GM18519 (cell line): ENCODE data around the gene GRIK4.

ENCODE experiments used
- ATAC-seq: cut with Tn5 transposase; IDR thresholded peaks from one replicate; pipeline ENCODE4 v1.9.1; 2021; ENCODE audit warnings: mild to moderate bottlenecking, moderate library complexity; ENCODE audit not compliant: unreplicated experiment, low FRiP score

The GRIK4 gene

DNA sequence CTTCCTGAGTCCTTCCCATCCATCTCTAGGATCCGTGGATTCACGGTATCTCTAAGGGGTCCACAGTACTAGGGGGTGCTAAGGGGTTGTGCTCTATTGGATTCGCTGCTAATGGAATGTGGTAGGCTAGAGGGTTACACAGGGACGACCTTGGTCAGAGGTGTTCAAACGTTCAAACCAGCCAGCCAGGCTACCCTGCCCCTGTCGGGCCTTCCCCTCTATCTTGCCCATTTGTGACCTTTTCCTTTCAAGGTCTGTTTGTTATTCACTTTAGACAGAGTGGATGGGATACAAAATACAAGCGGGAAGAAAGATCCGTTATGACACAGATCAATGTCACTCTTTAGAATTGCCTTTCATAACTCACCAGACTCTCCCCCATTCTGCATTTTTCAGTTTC lies 306.5 kb downstream of the GRIK4 start:
- ATAC-seq: no peak

DNA sequence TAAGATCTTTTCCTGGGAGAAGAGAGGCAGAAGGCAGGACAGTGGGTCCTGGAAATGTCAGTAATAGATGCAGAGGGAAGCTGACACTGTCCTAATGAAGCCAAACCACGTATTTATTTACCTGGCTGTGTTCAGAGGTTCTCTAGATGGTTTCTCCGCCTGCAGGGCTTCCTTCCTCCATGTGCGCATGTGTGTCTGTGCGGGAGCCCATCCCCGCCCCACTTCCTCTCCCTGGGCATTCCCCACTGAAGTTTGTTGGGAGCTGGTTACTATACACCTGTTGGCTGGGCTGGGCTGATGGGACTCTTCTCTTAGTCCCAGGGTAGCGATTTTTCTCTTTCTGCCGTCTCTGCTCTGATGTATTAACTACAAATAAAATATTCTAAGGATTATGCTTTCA lies 307.5 kb downstream of the GRIK4 start:
- no peak for ATAC-seq

DNA sequence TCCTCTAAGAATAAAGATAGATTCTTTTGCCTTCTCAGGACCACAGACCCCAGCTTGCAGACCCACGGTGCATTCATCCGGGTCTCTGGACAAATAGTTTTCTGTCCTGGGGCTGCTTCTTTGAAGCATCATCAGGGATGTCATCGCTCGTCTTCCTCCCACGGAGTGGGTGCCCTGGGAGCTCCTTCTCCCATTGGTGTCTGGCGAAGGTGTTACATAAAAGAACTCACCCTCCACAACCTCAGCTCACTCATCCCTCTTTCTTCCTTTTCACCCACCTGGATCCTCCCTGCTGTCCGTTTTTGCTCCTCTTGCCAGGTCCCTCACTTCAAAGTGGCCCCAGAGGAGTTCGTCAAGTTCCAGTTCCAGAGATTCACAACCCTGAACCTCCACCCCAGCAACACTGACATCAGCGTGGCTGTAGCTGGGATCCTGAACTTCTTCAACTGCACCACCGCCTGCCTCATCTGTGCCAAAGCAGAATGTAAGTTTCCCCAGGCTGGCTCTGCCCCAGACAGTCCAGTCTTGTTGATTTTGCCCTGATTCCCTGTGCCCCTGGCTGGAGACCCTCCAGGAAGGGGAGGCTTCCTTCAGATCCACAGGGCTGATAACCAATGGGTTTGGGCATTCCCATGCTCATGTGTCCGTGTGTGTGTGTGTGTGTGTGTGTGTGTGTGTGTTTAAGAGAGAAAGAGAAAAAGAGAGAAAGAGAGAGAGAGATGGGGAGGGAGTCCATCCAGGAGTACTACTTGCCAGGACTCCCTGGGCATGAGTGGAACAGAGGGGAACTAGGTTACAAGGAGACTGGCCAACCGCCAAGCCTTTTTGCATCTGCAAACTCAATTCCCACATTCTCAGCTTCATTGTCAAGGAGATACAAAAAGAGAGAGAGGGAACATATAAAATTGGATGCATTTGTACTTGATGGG lies 308.2 kb downstream of the GRIK4 start:
- ATAC-seq: no peak

DNA sequence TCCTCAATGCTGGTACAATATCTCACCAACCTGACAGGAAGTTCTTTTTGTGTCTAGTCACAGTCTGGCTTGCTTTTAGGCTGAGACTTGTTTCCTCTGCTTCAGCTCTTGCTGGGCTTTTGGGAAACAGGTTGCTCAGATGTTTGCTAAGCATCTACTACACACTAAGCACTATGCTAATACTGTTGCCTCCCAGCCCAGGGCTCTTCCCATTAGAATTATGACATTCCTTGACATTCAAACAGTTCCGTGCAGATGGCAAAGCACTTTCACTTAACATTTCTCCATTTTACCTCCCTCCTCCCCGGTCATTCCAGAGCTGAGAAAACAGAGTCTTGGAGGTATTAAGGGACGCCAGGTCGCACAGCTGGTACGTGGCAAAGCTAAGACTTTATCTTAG lies 311.6 kb downstream of the GRIK4 start:
- ATAC-seq: no peak

- ATAC-seq: no peak
Observed at GRCh38 chr11:120824242-120824641, 312.7 kb downstream of the GRIK4 start.

DNA sequence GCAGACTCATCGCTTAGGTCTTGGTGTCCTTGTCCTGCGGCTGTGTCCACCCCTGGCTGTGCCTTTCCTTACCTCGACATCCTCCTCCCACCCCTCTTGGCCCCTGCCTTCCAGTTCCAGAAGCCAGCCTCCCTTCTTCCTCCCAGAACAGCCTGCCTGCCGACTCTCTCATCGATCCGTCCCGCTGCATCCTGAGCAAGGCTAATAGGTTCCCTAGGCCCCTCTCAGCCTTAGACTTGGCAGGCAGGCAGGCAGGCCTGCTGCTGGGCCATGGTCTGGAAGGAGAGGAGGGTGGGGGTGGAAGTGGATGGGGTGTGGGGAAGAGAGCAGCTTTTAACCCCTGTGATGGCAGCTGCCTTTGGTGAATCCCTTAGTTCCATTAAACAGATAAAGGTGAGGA lies 315.6 kb downstream of the GRIK4 start:
- ATAC-seq: no peak

- ATAC-seq: no peak
Observed at GRCh38 chr11:120827820-120828219, 316.3 kb downstream of the GRIK4 start.

- ATAC-seq: no peak
Observed at GRCh38 chr11:120828847-120829246, 317.3 kb downstream of the GRIK4 start.

- no peak for ATAC-seq
Observed at GRCh38 chr11:120830085-120830620, 318.6 kb downstream of the GRIK4 start.

DNA sequence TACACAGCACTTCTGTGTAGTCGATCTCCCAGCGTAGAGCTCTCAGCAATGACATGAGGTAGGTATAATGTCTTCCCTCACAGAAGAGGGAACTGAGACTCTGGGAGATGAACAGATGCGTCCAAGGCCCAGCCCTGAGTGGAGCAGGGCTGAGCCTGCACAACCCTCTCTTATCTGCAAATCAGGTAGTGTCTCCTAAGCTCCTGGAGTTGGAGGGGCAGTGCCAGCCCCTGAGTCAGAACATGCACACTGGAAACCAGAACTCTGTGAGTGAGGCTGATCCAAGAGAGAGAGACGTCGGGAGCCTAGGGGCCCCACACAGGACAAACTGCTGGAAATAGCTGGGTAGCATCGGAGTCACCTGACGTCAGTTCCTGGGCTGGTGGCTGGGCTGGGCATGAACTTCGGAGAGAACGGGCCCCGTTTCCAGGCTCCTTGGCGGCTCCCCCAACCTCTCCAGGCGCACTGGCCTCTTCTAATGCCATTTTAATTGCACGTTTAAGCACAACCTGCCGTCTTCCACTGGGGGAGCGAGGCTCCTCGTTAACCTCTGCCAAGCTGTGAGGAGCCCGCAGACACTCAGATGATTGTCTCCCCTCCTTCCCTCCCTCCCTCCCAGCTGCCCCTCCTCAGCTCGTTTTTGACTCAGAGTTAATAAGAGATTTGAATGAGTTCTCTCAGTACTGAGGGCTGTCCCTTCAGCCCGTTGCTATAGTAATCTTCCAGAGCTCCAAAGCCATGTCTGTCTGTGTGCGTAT lies 321.1 kb downstream of the GRIK4 start:
- ATAC-seq: no peak

DNA sequence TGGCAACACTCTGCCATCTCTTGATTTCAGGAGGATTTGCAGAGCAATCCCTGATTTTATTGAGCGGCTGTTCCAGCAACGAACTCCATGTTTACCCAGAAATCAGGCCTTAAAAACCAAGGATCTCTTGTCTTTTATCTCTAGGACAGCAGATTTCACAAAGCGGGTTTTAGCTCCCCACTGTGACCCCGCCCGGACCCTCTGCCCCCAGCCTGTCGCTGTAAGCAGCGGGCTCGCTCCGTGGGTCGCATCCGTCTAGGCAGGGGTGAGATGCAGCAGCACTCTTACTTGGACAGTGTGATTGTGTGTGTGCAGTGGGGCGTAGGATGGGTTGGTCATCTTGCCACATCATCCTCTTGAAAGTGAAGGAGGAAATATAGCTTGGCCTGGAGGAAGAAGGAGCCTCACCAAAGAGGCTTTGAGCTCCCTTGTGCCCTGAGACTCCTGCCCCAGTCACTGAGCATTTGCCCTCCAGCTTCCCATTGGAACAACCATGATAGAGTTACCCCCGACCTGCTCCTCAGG lies 323.2 kb downstream of the GRIK4 start:
- no peak for ATAC-seq

DNA sequence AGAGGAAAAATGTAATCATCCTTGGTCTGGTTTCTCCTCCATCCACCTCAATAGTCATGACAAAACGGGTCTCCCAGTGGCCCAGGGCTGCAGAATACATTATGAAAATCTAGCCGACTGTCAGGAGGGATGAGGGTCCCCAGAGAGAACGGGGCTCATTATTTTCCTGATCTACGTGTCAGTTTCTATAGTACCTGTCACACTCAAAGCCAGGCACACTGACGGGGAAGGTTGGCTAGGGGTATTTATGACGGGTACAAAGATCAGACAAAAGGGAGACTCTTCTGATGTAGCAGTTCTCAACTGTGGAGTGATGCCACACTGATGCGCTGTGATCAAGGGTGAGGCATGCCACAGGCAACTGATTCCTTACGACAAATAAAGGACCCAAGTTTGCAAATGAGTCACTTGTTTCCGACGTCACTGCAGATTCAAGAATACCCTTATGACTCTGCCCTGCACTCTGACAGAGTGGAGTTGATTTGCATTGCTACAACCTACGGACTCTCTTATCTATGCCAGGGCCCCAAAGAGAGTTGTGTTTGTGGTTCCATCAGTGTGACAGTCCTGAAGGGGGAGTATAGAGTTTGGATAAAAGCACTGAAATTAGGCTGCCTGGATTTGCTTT lies 324.2 kb downstream of the GRIK4 start:
- peak; percentile 94 for ATAC-seq

- ATAC-seq: no peak
Observed at GRCh38 chr11:120837696-120838095, 326.1 kb downstream of the GRIK4 start.

DNA sequence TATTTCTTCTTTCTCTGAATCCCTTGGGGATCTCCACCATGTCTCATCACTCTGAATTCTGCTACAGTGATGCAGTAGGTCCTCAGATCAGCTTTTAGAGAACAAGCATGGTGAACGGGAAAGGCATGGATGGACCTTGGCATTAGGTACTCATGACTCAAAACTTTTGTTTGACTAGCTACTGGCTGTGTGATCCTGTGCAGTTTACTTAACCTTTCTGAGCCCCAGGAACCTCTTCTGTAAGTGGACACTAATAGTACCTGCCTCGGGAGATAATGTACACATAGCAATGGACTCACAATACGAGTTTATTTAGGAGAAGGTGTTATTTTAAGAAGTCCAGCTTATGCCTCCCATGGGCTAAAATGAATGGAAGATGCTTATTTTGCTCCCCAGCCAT lies 327.7 kb downstream of the GRIK4 start:
- ATAC-seq: no peak

GRCh38 chr11:120839846-120840402 lies 328.4 kb downstream of the GRIK4 start:
- no peak for ATAC-seq

GRCh38 chr11:120840661-120841060 lies 329.1 kb downstream of the GRIK4 start:
- ATAC-seq: no peak

DNA sequence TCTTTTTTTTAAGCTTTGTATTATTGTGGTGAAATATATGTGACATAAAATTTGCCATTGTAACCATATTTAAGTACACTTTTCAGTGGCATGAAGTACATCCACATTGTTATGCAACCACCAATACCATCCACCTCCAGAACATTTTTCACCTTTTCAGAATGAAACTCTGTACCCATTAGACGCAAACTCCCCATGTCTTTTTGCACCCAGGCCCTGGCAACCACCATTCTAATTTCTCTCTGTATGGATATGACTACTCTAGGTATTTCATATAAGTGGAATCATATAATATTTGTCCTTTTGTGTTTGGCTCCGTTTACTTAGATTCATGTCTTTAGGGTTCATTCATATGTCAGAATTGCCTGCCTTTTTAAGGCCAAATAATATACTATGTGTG lies 329.5 kb downstream of the GRIK4 start:
- no peak for ATAC-seq

DNA sequence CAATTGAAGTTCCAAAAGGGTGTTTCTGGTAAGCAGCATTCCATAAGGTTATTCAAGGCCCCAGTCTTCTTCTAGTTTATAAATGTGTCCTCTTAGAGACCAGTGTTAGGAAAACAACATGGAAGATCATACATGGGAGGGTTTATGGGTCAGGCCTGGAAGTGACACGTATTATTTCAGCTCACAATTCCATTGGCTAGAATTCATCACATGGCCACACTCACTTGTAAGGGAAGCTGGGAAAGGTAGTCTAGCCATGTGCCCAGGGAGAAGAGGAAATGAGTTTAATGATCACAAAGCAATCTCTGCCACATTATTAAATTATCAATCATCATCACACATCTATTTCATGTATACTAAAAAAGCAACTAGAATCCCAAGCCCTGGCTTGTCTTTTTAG lies 330.6 kb downstream of the GRIK4 start:
- no peak for ATAC-seq

DNA sequence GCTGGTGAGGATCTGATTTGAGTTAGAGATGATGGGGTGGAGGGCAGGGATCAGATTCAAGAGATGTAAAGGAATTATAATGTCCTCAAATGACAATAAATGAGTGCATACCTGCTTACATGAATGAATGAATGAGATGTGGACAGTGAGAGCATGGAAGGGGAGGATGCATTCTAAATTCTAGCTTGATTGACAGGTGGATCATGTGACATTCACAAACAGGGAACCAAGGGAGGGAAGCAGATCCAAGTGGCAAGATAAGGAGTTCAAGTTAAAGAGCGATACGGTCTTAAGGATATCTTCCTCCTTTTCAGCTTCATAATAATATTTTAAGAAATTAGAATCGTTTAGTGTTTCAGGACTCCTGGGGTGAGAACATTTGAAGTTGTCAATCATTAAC lies 341.9 kb downstream of the GRIK4 start:
- no peak for ATAC-seq

DNA sequence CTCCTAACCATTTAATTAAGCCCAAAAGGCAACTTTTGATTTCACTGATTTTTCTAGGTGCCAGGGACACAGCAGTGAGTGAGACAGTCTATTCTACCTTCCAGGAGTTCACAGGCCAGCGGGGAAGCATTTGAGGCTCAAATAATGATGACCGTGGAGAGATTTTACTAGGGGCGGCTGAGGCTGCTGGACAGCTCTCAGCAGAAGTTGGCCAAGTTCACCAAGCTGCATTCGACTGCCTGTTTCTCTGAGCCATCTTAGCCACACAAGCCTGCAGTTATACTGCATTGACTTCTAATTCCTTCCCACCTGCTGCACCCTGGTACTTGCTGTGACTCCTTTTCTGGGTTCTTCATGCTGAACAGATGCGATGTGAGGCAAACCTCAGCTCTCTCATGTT lies 343.4 kb downstream of the GRIK4 start:
- ATAC-seq: no peak
